KOPT-K1 (cell line): ENCODE measurements around the gene C1orf141.

ENCODE experiments used
- H3K27ac ChIP-seq: fragments of 200-600 bp; sonication (generic); 2 replicates; pipeline ENCODE4 v1.5.1; 2016; ENCODE audit warnings: antibody characterized with exemption, mild to moderate bottlenecking, low read depth, low read length; ENCODE audit not compliant: poor library complexity, severe bottlenecking
- H3K36me3 ChIP-seq: fragments of 200-600 bp; sonication (generic); 2 replicates; pipeline ENCODE4 v1.5.1; 2017; ENCODE audit warnings: antibody characterized with exemption, mild to moderate bottlenecking, low read length, moderate library complexity; ENCODE audit not compliant: insufficient read depth
- H3K9me3 ChIP-seq: fragments of 200-600 bp; sonication (generic); 2 replicates; pipeline ENCODE4 v1.5.1; 2017; ENCODE audit warnings: antibody characterized with exemption, low read length, mild to moderate bottlenecking; ENCODE audit not compliant: insufficient read depth, poor library complexity, severe bottlenecking

C1orf141 gene

GRCh38 chr1:67044631-67045270 is 90.0 kb downstream of the C1orf141 start:
- H3K36me3 ChIP-seq: peaks cover 99% of the 10 kb centered on the region
- no peak overlapping the region for H3K27ac ChIP-seq
- no peaks in the 10 kb centered on the region for H3K9me3 ChIP-seq

GRCh38 chr1:67043366-67043765 is 91.4 kb downstream of the C1orf141 start:
- Histone ChIP-seq H3K27ac (no peak overlapping the region), H3K36me3 (peaks cover 99% of the 10 kb centered on the region), H3K9me3 (no peaks in the 10 kb centered on the region)
